Endothelial cell of umbilical vein (primary cell): ENCODE measurements around the gene LRRC70. TPM values are rescaled to one million over a fixed set of nuclear protein-coding genes. Genes with fewer than 3 reads are reported as not detected.

Source experiments
- BruUV-seq: library from RNA; stranded (reverse); fragments of 400-500 nt; replicated peaks from 2 replicates; lab custom pipeline; 2021; lab: Mats Ljungman, UMichigan
- CTCF ChIA-PET: fragments of 300-600, 350-600 bp; sonication (Branson Sonifier 250); formaldehyde crosslinking; loops from one replicate; lab custom pipeline; 2021; ENCODE audit warnings: antibody characterized with exemption, inconsistent platforms; lab: Charles Lee
- POLR2A ChIA-PET: fragments of 300-600, 350-600 bp; sonication (Branson Sonifier 250); formaldehyde crosslinking; loops from one replicate; lab custom pipeline; 2021; ENCODE audit warnings: antibody characterized with exemption, inconsistent platforms; lab: Charles Lee
- DNase-seq: peaks from one replicate; pipeline ENCODE4 v3.0.0-alpha.2; 2011; ENCODE audit warnings: low read depth, low spot score
- FAIRE-seq: peaks from 2 replicates; lab custom pipeline; 2011; peaks lifted over from hg19 to GRCh38; lab: Jason Lieb, UNC
- H2AFZ ChIP-seq: 2 replicates; pipeline ENCODE4 v1.6.0; 2012; ENCODE audit warnings: low read depth, low read length, control low read depth, inconsistent platforms
- H3K27ac ChIP-seq: 2 replicates; pipeline ENCODE4 v1.5.1; 2011; ENCODE audit warnings: low read depth, mild to moderate bottlenecking, control low read depth, low read length, moderate library complexity; ENCODE audit not compliant: insufficient read depth
- H3K27me3 ChIP-seq, 2 experiments: 2 replicates each; pipeline versions ENCODE4 v1.6.0 to v1.6.1; 2011; ENCODE audit warnings: low read length in 2 of 2, mixed read lengths in 1 of 2; ENCODE audit not compliant: control insufficient read depth in 2 of 2, insufficient read depth in 2 of 2
- H3K36me3 ChIP-seq, 2 experiments: 2 replicates in 1 of 2; 3 replicates in 1 of 2; pipeline ENCODE4 v1.5.1; 2011; ENCODE audit warnings: low read length in 2 of 2, mild to moderate bottlenecking in 1 of 2, moderate library complexity in 1 of 2; ENCODE audit not compliant: control insufficient read depth in 2 of 2, insufficient read depth in 2 of 2; ENCODE audit errors: extremely low read depth in 1 of 2
- H3K4me1 ChIP-seq: 3 replicates; pipeline ENCODE4 v1.5.1; 2011; ENCODE audit warnings: mild to moderate bottlenecking, low read length; ENCODE audit not compliant: control insufficient read depth, insufficient read depth; ENCODE audit errors: extremely low read depth
- H3K4me2 ChIP-seq: 2 replicates; pipeline ENCODE4 v1.6.1; 2011; ENCODE audit warnings: low read length, control low read depth, mixed read lengths; ENCODE audit not compliant: insufficient read depth
- H3K4me3 ChIP-seq, 3 experiments: fragments of 200-600 bp in 1 of 3; sonication (generic), shearing (Covaris generic) in 1 of 3; replicated peaks in 1 of 3; 2 replicates each; pipeline ENCODE4 v1.5.1; 2011 to 2016; ENCODE audit warnings: control low read depth in 3 of 3, low read length in 3 of 3, mild to moderate bottlenecking in 2 of 3, inconsistent platforms in 1 of 3, low read depth in 1 of 3, moderate library complexity in 1 of 3; ENCODE audit not compliant: insufficient read depth in 1 of 3
- H3K79me2 ChIP-seq: 2 replicates; pipeline ENCODE4 v1.6.0; 2012; ENCODE audit warnings: low read length, inconsistent platforms; ENCODE audit not compliant: control insufficient read depth, insufficient read depth
- H3K9ac ChIP-seq: replicated peaks from 2 replicates; pipeline ENCODE3; 2011; ENCODE audit warnings: low read length, control low read depth; ENCODE audit not compliant: insufficient read depth; ENCODE audit errors: extremely low read depth
- H3K9me1 ChIP-seq: replicated peaks from 3 replicates; pipeline ENCODE4 v1.6.0; 2011; ENCODE audit warnings: mild to moderate bottlenecking, low read length; ENCODE audit not compliant: control insufficient read depth, insufficient read depth; ENCODE audit errors: extremely low read depth
- H3K9me3 ChIP-seq: replicated peaks from 2 replicates; pipeline ENCODE4 v1.5.1; 2012; ENCODE audit warnings: low read length, inconsistent platforms; ENCODE audit not compliant: control insufficient read depth, insufficient read depth
- H4K20me1 ChIP-seq: replicated peaks from 2 replicates; pipeline ENCODE3; 2011; ENCODE audit warnings: mild to moderate bottlenecking, low read length; ENCODE audit not compliant: control insufficient read depth, insufficient read depth; ENCODE audit errors: extremely low read depth
- EZH2 ChIP-seq: IDR thresholded peaks from 2 replicates; pipeline ENCODE4 v1.6.1; 2012; ENCODE audit warnings: borderline replicate concordance, low read depth, mild to moderate bottlenecking, moderate library complexity, low read length, inconsistent platforms; ENCODE audit not compliant: severe bottlenecking
- FOS ChIP-seq: IDR thresholded peaks from 2 replicates; pipeline ENCODE4 v1.6.1; 2011; ENCODE audit warnings: mild to moderate bottlenecking, low read length, moderate library complexity, borderline replicate concordance; ENCODE audit not compliant: insufficient read depth
- GATA2 ChIP-seq: IDR thresholded peaks from 2 replicates; pipeline ENCODE4 v1.7.0; 2011; ENCODE audit warnings: low read depth, mild to moderate bottlenecking, moderate library complexity, mixed read lengths, low read length; ENCODE audit not compliant: insufficient read length, insufficient read depth
- JUN ChIP-seq: IDR thresholded peaks from 2 replicates; pipeline ENCODE4 v1.6.1; 2011; ENCODE audit warnings: borderline replicate concordance, low read depth; ENCODE audit not compliant: insufficient read length, insufficient read depth
- MYC ChIP-seq: IDR thresholded peaks from one replicate; pipeline ENCODE4 v1.6.1; 2011; ENCODE audit warnings: mild to moderate bottlenecking, low read depth, low read length
- POLR2A ChIP-seq: IDR thresholded peaks from 2 replicates; pipeline ENCODE4 v1.6.1; 2012; ENCODE audit warnings: low read depth, mild to moderate bottlenecking, control low read depth, low read length
- POLR2AphosphoS5 ChIP-seq: IDR thresholded peaks from 2 replicates; pipeline ENCODE4 v1.6.1; 2012; ENCODE audit warnings: low read depth, mild to moderate bottlenecking, control low read depth, low read length, moderate library complexity; ENCODE audit not compliant: insufficient read depth
- dilution Hi-C: fragments of 300-500 bp; cut with MboI; formaldehyde crosslinking; loops from one replicate; pipeline ENCODE4 v1.15.0; 2019; ENCODE audit warnings: low sequenced_read_pairs; ENCODE audit not compliant: extremely low pct_ligation_motif_present
- intact Hi-C: fragments of 100-400 bp; cut with micrococcal nuclease; formaldehyde crosslinking; loops from one replicate; pipeline ENCODE4 v1.10.0; 2022
- polyA plus RNA-seq, 4 experiments: library from polyadenylated mRNA; depleted of rRNA in 3 of 4; stranded (reverse) in 3 of 4; unstranded in 1 of 4; fragments of >200 nt; gene quantifications; 2 replicates each; pipeline versions ENCODE4 v1.2.1 to v1.2.3, GENCODE V29; 2011 to 2012; ENCODE audit warnings: missing spikeins in 1 of 4
- total RNA-seq: library from RNA; stranded (reverse); gene quantifications from 2 replicates; pipeline ENCODE4 v1.2.3, GENCODE V29; 2021
- TF ChIP-seq, protein P1 (sequence below): IDR thresholded peaks from 2 replicates; pipeline ENCODE4 v1.6.1; 2011; ENCODE audit not compliant: insufficient read depth, insufficient read length
- TF ChIP-seq, protein P2 (sequence below), 2 donors: IDR thresholded peaks; 1 replicate in 1 of 2; 2 replicates in 1 of 2; pipeline ENCODE4 v1.5.1; 2011; ENCODE audit warnings: low read length in 2 of 2, mild to moderate bottlenecking in 2 of 2, moderate library complexity in 2 of 2, control low read depth in 1 of 2, inconsistent platforms in 1 of 2, low read depth in 1 of 2; ENCODE audit not compliant: insufficient read depth in 1 of 2; ENCODE audit errors: extremely low read depth in 1 of 2

Gene LRRC70
- total and polyA plus RNA-seq, 2 donors (not counting 3 experiments of a cell fraction or from before 2014, with no cell fraction given): 24.5 to 32.6 TPM

DNA sequence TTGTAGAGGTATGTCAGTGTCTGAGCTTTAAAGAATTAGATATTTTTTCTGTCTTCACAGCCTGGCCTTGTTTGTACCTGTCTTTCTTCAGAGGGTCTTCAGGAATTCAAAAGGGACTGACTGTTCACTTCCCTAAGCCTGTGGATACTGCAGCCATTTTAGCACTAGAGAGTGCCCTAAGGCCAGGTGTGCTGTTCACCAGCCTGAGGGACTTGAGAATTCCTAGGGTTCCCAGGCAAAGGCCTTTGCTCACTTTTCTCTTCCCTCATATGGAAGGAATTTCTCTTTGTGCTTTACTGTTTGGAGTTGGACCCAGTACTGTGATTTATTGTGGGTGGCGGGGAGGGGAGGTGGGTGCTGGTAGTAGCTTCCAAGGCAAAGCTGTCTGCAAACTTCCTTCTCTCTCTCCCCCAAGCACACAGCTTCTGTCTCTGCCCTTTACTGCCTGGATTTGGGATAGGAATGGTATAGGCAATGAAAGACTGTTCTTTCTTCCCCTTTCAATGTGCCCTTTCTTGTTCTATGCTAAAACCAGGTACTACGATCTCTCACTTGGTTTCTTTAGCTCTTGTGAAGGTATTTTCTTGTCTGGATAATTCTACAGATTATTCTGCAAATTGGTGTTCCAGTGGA lies 9.7 kb upstream of the LRRC70 start:
- H2AFZ ChIP-seq: no peak overlapping the region
- no TSS peak for BruUV-seq
- H3K4me1 ChIP-seq: peaks cover 3% of the 10 kb centered on the region
- intact Hi-C loops: no loop called here
- dilution Hi-C loops: no loop called here
- no peaks in the 10 kb centered on the region for H3K9me1 ChIP-seq
- H3K36me3 ChIP-seq: no peaks in the 10 kb centered on the region
- no peak overlapping the region for H3K4me2 ChIP-seq
- H3K9ac ChIP-seq: no peak overlapping the region
- H3K4me3 ChIP-seq: no peak overlapping the region
- no peak for FAIRE-seq
- H3K79me2 ChIP-seq: peaks cover 2% of the 10 kb centered on the region
- POLR2A ChIA-PET: no interaction called here
- no peaks in the 10 kb centered on the region for H3K9me3 ChIP-seq
- DNase-seq: no peak
- no peaks in the 10 kb centered on the region for H4K20me1 ChIP-seq
- TF ChIP-seq, protein P1, sequence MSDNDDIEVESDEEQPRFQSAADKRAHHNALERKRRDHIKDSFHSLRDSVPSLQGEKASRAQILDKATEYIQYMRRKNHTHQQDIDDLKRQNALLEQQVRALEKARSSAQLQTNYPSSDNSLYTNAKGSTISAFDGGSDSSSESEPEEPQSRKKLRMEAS: no peak
- TF ChIP-seq, protein P2, sequence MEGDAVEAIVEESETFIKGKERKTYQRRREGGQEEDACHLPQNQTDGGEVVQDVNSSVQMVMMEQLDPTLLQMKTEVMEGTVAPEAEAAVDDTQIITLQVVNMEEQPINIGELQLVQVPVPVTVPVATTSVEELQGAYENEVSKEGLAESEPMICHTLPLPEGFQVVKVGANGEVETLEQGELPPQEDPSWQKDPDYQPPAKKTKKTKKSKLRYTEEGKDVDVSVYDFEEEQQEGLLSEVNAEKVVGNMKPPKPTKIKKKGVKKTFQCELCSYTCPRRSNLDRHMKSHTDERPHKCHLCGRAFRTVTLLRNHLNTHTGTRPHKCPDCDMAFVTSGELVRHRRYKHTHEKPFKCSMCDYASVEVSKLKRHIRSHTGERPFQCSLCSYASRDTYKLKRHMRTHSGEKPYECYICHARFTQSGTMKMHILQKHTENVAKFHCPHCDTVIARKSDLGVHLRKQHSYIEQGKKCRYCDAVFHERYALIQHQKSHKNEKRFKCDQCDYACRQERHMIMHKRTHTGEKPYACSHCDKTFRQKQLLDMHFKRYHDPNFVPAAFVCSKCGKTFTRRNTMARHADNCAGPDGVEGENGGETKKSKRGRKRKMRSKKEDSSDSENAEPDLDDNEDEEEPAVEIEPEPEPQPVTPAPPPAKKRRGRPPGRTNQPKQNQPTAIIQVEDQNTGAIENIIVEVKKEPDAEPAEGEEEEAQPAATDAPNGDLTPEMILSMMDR (IDR thresholded peaks at IDR 0.05; ENCODE audit: extremely low read depth in 1 of 2, insufficient read depth in 1 of 2, low read depth in 1 of 2, low read length in 2 of 2): no peak
- TF ChIP-seq POLR2A (no peak), GATA2 (no peak), POLR2AphosphoS5 (no peak), JUN (no peak), EZH2 (no peak), MYC (no peak), FOS (no peak)
- CTCF ChIA-PET: interaction anchor here (1.5 to 2.4 kb wide), 2 partner anchors 14 to 109 kb away, joined by 5 to 7 read pairs; no protein-coding TSS in a partner anchor
- no peak overlapping the region for H3K27ac ChIP-seq
- H3K27me3 ChIP-seq: no peaks in the 10 kb centered on the region
